Hepatic stellate cell (primary cell): ENCODE measurements around the gene OSBPL2.

ENCODE experiments used
- DNase-seq: peaks from one replicate; pipeline ENCODE4 v3.0.0; 2011; ENCODE audit warnings: low spot score

OSBPL2 gene

GRCh38 chr20:62285151-62285550 is 46.8 kb downstream of the OSBPL2 start:
- no peak for DNase-seq

GRCh38 chr20:62285722-62286121 is 47.4 kb downstream of the OSBPL2 start:
- DNase-seq: no peak

GRCh38 chr20:62286493-62287064 is 48.3 kb downstream of the OSBPL2 start:
- DNase-seq: no peak

GRCh38 chr20:62287129-62287528 is 48.8 kb downstream of the OSBPL2 start:
- DNase-seq: no peak

- no peak for DNase-seq
Measured at GRCh38 chr20:62287759-62288534, 49.6 kb downstream of the OSBPL2 start.

GRCh38 chr20:62288535-62289105 is 50.3 kb downstream of the OSBPL2 start:
- no peak for DNase-seq

GRCh38 chr20:62289131-62289530 is 50.8 kb downstream of the OSBPL2 start:
- no peak for DNase-seq

GRCh38 chr20:62289898-62290297 is 51.6 kb downstream of the OSBPL2 start:
- DNase-seq: no peak

GRCh38 chr20:62291251-62292066 is 53.1 kb downstream of the OSBPL2 start:
- no peak for DNase-seq

GRCh38 chr20:62292108-62292507 is 53.8 kb downstream of the OSBPL2 start:
- no peak for DNase-seq

GRCh38 chr20:62293111-62293784 is 54.9 kb downstream of the OSBPL2 start:
- no peak for DNase-seq

- no peak for DNase-seq
Measured at GRCh38 chr20:62293946-62294345, 55.6 kb downstream of the OSBPL2 start.

- no peak for DNase-seq
Measured at GRCh38 chr20:62294516-62294915, 56.2 kb downstream of the OSBPL2 start.

GRCh38 chr20:62296724-62297448 is 58.6 kb downstream of the OSBPL2 start:
- no peak for DNase-seq

GRCh38 chr20:62297449-62298227 is 59.3 kb downstream of the OSBPL2 start:
- DNase-seq: no peak

GRCh38 chr20:62298577-62299249 is 60.4 kb downstream of the OSBPL2 start:
- DNase-seq: no peak

GRCh38 chr20:62299666-62300236 is 61.4 kb downstream of the OSBPL2 start:
- DNase-seq: no peak

- no peak for DNase-seq
Measured at GRCh38 chr20:62300319-62300718, 62.0 kb downstream of the OSBPL2 start.

GRCh38 chr20:62301111-62301668 is 62.9 kb downstream of the OSBPL2 start:
- DNase-seq: no peak
